Measurements from ENCODE around the gene DNAJC5. TPM values are rescaled to one million over a fixed set of nuclear protein-coding genes. Genes with fewer than 3 reads are reported as not detected.

The DNAJC5 gene
- total and polyA plus RNA-seq, 2 donors (not counting 3 experiments of a cell fraction or from before 2014, with no cell fraction given), result 44.7 to 60.3 TPM

DNA sequence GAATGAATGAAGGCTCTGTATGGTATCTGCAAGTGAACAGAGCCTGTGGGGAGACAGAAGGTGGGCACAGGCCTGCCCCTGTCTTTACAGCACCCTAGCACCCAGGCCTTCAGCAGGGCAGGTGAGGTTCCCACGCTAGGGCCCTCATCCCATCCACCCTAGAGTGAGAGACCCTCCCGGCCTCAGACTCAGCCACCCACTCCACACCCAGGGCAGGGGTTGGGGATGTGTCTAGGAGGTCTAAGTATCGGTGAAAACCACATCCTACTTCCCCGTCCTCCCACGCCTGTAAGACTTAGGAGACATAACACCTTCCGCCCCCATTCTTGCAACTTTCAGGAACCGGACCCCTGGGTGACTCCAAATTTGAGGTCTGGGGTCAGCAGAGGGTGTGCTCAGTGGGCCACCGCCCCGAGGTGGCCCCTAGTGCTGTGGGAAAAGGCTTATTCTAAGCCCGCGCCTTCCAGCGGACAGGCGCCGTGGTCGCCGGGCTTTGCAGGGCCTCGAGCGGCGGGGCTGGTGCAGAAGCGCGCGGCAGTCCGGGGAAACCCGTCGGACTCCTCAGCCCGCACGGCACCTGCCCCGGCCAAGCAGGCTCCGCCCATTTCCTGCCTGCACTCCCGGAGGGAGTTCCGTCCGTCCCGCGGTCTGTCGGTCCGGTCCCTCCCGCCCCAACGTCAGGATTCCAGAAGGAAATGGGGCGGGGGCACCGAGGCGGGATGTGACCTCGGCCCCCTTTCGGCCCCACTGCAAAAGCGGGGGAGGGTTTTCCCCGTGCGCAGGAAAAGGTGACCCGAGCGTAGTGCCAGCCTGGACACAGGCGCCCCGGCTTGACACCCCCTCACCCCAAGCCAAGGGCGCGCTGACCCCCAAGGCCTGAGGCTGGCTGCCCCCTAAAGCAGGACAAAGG, 83.6 kb downstream of the DNAJC5 start:
- Histone ChIP-seq H3K9me1 (replicated peaks; ENCODE audit: control insufficient read depth, extremely low read depth, insufficient read depth, low read length) (no peaks in the 10 kb centered on the region), H3K27me3 (ENCODE audit: control insufficient read depth in 2 of 2, insufficient read depth in 2 of 2, low read length in 2 of 2) (no peaks in the 10 kb centered on the region), H3K4me1 (ENCODE audit: control insufficient read depth, extremely low read depth, insufficient read depth, low read length) (peaks cover 21% of the 10 kb centered on the region), H3K9ac (replicated peaks; ENCODE audit: extremely low read depth, insufficient read depth, low read length) (no peak overlapping the region), H4K20me1 (replicated peaks; ENCODE audit: control insufficient read depth, extremely low read depth, insufficient read depth, low read length) (no peaks in the 10 kb centered on the region), H3K9me3 (replicated peaks; ENCODE audit: control insufficient read depth, insufficient read depth, low read length) (no peaks in the 10 kb centered on the region), H3K27ac (ENCODE audit: insufficient read depth, low read depth, low read length) (no peak overlapping the region), H3K4me3 (replicated peaks in 1 of 3; ENCODE audit: insufficient read depth in 1 of 3, low read depth in 1 of 3, low read length in 3 of 3) (peak overlapping the region; percentile 19 to 40 (median 27)), H3K79me2 (ENCODE audit: control insufficient read depth, insufficient read depth, low read length) (peaks cover 16% of the 10 kb centered on the region), H2AFZ (ENCODE audit: low read depth, low read length) (peak overlapping the region; percentile 29), H3K4me2 (ENCODE audit: insufficient read depth, low read length) (peak overlapping the region; percentile 31), H3K36me3 (ENCODE audit: control insufficient read depth in 2 of 2, extremely low read depth in 1 of 2, insufficient read depth in 2 of 2, low read length in 2 of 2) (peaks cover 0 to 2% of the 10 kb centered on the region in 2 experiments)
- TF ChIP-seq GATA2 (IDR thresholded peaks at IDR 0.05; ENCODE audit: insufficient read depth, insufficient read length, low read depth, low read length), result no peak
- TF ChIP-seq POLR2AphosphoS5 (IDR thresholded peaks at IDR 0.05; ENCODE audit: insufficient read depth, low read depth, low read length), result peak; percentile 34
- intact Hi-C loops (cut with micrococcal nuclease), result no loop called here
- DNase-seq (ENCODE audit: low read depth, low spot score) (peak; percentile 30), FAIRE-seq (peak; percentile 63)
- ChIA-PET POLR2A (no interaction called here), CTCF (interaction anchor here (0.6 to 4.2 kb wide), 11 partner anchors 16 to 441 kb away, joined by 3 to 34 read pairs (median 6); partner anchors contain the start of genes HELZ2, OPRL1, PTK6 and RGS19)
- dilution Hi-C loops (cut with MboI; ENCODE audit: extremely low pct_ligation_motif_present, low sequenced_read_pairs), result no loop called here
- no TSS peak for BruUV-seq (replicated peaks)

GRCh38 chr20:63979229-63979556, 84.3 kb downstream of the DNAJC5 start:
- BruUV-seq (replicated peaks), result no TSS peak
- dilution Hi-C loops (cut with MboI; ENCODE audit: extremely low pct_ligation_motif_present, low sequenced_read_pairs), result no loop called here
- POLR2A ChIA-PET, result no interaction called here
- intact Hi-C loops (cut with micrococcal nuclease), result no loop called here
- CTCF ChIA-PET, result interaction anchor here (0.6 to 4.2 kb wide), 15 partner anchors 17 to 483 kb away, joined by 3 to 34 read pairs (median 6); partner anchors contain the start of genes HELZ2, OPRL1, PTK6 and RGS19
- peaks cover 0 to 2% of the 10 kb centered on the region in 2 experiments for H3K36me3 ChIP-seq (ENCODE audit: control insufficient read depth in 2 of 2, extremely low read depth in 1 of 2, insufficient read depth in 2 of 2, low read length in 2 of 2)
- H2AFZ ChIP-seq (ENCODE audit: low read depth, low read length), result peak overlapping the region; percentile 36
- H3K9me1 ChIP-seq (replicated peaks; ENCODE audit: control insufficient read depth, extremely low read depth, insufficient read depth, low read length), result no peaks in the 10 kb centered on the region
- peaks cover 20% of the 10 kb centered on the region for H3K4me1 ChIP-seq (ENCODE audit: control insufficient read depth, extremely low read depth, insufficient read depth, low read length)
- no peak overlapping the region for H3K27ac ChIP-seq (ENCODE audit: insufficient read depth, low read depth, low read length)
- H3K4me3 ChIP-seq (replicated peaks in 1 of 3; ENCODE audit: insufficient read depth in 1 of 3, low read depth in 1 of 3, low read length in 3 of 3), result peak overlapping the region; percentile 19 to 40 (median 27)
- peak overlapping the region; percentile 31 for H3K4me2 ChIP-seq (ENCODE audit: insufficient read depth, low read length)
- no peaks in the 10 kb centered on the region for H3K27me3 ChIP-seq (ENCODE audit: control insufficient read depth in 2 of 2, insufficient read depth in 2 of 2, low read length in 2 of 2)
- FAIRE-seq (no peak), DNase-seq (ENCODE audit: low read depth, low spot score) (no peak)
- peaks cover 16% of the 10 kb centered on the region for H3K79me2 ChIP-seq (ENCODE audit: control insufficient read depth, insufficient read depth, low read length)
- H3K9ac ChIP-seq (replicated peaks; ENCODE audit: extremely low read depth, insufficient read depth, low read length), result no peak overlapping the region
- no peaks in the 10 kb centered on the region for H3K9me3 ChIP-seq (replicated peaks; ENCODE audit: control insufficient read depth, insufficient read depth, low read length)
- no peaks in the 10 kb centered on the region for H4K20me1 ChIP-seq (replicated peaks; ENCODE audit: control insufficient read depth, extremely low read depth, insufficient read depth, low read length)
- TF ChIP-seq MYC (IDR thresholded peaks at IDR 0.05; ENCODE audit: low read depth, low read length) (no peak), GATA2 (IDR thresholded peaks at IDR 0.05; ENCODE audit: insufficient read depth, insufficient read length, low read depth, low read length) (no peak), JUN (IDR thresholded peaks at IDR 0.05; ENCODE audit: borderline replicate concordance, insufficient read depth, insufficient read length, low read depth) (no peak), FOS (IDR thresholded peaks at IDR 0.05; ENCODE audit: borderline replicate concordance, insufficient read depth, low read length) (no peak), POLR2A (IDR thresholded peaks at IDR 0.05; ENCODE audit: low read depth, low read length) (no peak), EZH2 (IDR thresholded peaks at IDR 0.05; ENCODE audit: borderline replicate concordance, low read depth, low read length, severe bottlenecking) (no peak), POLR2AphosphoS5 (IDR thresholded peaks at IDR 0.05; ENCODE audit: insufficient read depth, low read depth, low read length) (no peak)
- TF ChIP-seq, protein P1, sequence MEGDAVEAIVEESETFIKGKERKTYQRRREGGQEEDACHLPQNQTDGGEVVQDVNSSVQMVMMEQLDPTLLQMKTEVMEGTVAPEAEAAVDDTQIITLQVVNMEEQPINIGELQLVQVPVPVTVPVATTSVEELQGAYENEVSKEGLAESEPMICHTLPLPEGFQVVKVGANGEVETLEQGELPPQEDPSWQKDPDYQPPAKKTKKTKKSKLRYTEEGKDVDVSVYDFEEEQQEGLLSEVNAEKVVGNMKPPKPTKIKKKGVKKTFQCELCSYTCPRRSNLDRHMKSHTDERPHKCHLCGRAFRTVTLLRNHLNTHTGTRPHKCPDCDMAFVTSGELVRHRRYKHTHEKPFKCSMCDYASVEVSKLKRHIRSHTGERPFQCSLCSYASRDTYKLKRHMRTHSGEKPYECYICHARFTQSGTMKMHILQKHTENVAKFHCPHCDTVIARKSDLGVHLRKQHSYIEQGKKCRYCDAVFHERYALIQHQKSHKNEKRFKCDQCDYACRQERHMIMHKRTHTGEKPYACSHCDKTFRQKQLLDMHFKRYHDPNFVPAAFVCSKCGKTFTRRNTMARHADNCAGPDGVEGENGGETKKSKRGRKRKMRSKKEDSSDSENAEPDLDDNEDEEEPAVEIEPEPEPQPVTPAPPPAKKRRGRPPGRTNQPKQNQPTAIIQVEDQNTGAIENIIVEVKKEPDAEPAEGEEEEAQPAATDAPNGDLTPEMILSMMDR (IDR thresholded peaks at IDR 0.05; ENCODE audit: extremely low read depth in 1 of 2, insufficient read depth in 1 of 2, low read depth in 1 of 2, low read length in 2 of 2), result no peak
- TF ChIP-seq, protein P2, sequence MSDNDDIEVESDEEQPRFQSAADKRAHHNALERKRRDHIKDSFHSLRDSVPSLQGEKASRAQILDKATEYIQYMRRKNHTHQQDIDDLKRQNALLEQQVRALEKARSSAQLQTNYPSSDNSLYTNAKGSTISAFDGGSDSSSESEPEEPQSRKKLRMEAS (IDR thresholded peaks at IDR 0.05; ENCODE audit: insufficient read depth, insufficient read length), result no peak
